Testis (tissue), 3 donors: ENCODE measurements around the gene RAMAC. TPM values are rescaled to one million over a fixed set of nuclear protein-coding genes. Genes with fewer than 3 reads are reported as not detected.

Experiments
- DNase-seq: peaks from one replicate; pipeline ENCODE4 v3.0.0-alpha.2; 2019
- H3K27ac ChIP-seq, 2 donors: fragments of 200-600 bp; sonication (generic); one replicate each; pipeline ENCODE4 v1.5.1; 2019
- H3K27me3 ChIP-seq: fragments of 200-600 bp; sonication (generic); one replicate; pipeline ENCODE4 v1.5.1; 2019
- H3K36me3 ChIP-seq: fragments of 200-600 bp; sonication (generic); one replicate; pipeline ENCODE4 v1.5.1; 2017; ENCODE audit warnings: low read depth; ENCODE audit errors: missing control alignments
- H3K4me1 ChIP-seq: fragments of 200-600 bp; sonication (generic); one replicate; pipeline ENCODE4 v1.5.1; 2019
- H3K4me3 ChIP-seq, 2 donors: fragments of 200-600 bp; sonication (generic); one replicate each; pipeline ENCODE4 v1.5.1; 2017 to 2019
- H3K9me3 ChIP-seq: fragments of 200-600 bp; sonication (generic); one replicate; pipeline ENCODE4 v1.5.1; 2017
- CTCF ChIP-seq, 3 experiments: fragments of 450-650 bp in 2 of 3; fragments of 200-600 bp in 1 of 3; sonication (generic) in 1 of 3; IDR thresholded peaks; one replicate each; pipeline ENCODE4 v1.5.1; 2016 to 2019; ENCODE audit warnings: antibody characterized with exemption in 3 of 3, mild to moderate bottlenecking in 2 of 3, moderate library complexity in 1 of 3
- POLR2A ChIP-seq: fragments of 450-650 bp; IDR thresholded peaks from one replicate; pipeline ENCODE4 v1.6.1; 2017; ENCODE audit warnings: antibody characterized with exemption, mild to moderate bottlenecking, moderate library complexity
- WGBS, 2 donors: methylation state at CpG; one replicate each; pipeline ENCODE4 v1.1.5; 2018; 5-methylcytosine and 5-hydroxymethylcytosine counted together
- intact Hi-C: fragments of 100-400 bp; cut with DNase I; formaldehyde crosslinking; loops from one replicate; pipeline ENCODE4 v1.15.1; 2023; ENCODE audit warnings: low total_unique reads
- polyA plus RNA-seq: library from polyadenylated mRNA; stranded (reverse); fragments of 350-450 nt; fragmentation: Illumina TruSeq; extraction: RNeasy Lipid Tissue Mini Kit (QIAGEN cat#74804); gene quantifications from one replicate; pipeline ENCODE4 v1.2.3, GENCODE V29; 2014; ENCODE audit warnings: low read depth, low replicate concordance; ENCODE audit not compliant: insufficient read depth
- total RNA-seq, 2 donors: library from RNA; depleted of rRNA; stranded (reverse); fragments of >200 nt; gene quantifications; one replicate each; pipeline ENCODE4 v1.2.3, GENCODE V29; 2016

The RAMAC gene
- total and polyA plus RNA-seq, 3 donors from 2014 or later = 21.2 to 33.5 (median 26.9) TPM

GRCh38 chr15:82943176-82943575 is 42.8 kb upstream of the RAMAC start:
- Histone ChIP-seq H3K4me3 (no peak overlapping the region), H3K27ac (no peak overlapping the region), H3K4me1 (no peaks in the 10 kb centered on the region), H3K9me3 (no peaks in the 10 kb centered on the region), H3K36me3 (no peaks in the 10 kb centered on the region), H3K27me3 (no peaks in the 10 kb centered on the region)
- DNase-seq = no peak
- intact Hi-C loops = no loop called here
- no peak for TF ChIP-seq CTCF (IDR thresholded peaks at IDR 0.05)
- no peak for TF ChIP-seq POLR2A
- 65 to 88% methylated on average over 3 of the region's 3 CpGs for WGBS, 2 donors

- Histone ChIP-seq H3K4me3 (no peak overlapping the region), H3K9me3 (no peaks in the 10 kb centered on the region), H3K4me1 (no peaks in the 10 kb centered on the region), H3K27me3 (no peaks in the 10 kb centered on the region), H3K27ac (no peak overlapping the region), H3K36me3 (no peaks in the 10 kb centered on the region)
- no peak for DNase-seq
- WGBS, 2 donors = 87 to 92% methylated on average over 5 of the region's 5 CpGs
- intact Hi-C loops = no loop called here
- TF ChIP-seq CTCF (IDR thresholded peaks at IDR 0.05) = no peak
- no peak for TF ChIP-seq POLR2A
Measured at GRCh38 chr15:82944056-82944455, 42.0 kb upstream of the RAMAC start.

- TF ChIP-seq POLR2A (no peak), CTCF (IDR thresholded peaks at IDR 0.05) (no peak)
- H3K27ac ChIP-seq = no peak overlapping the region
- no peak overlapping the region for H3K4me3 ChIP-seq
- intact Hi-C loops = no loop called here
- no peak for DNase-seq
- H3K4me1 ChIP-seq = no peaks in the 10 kb centered on the region
- no peaks in the 10 kb centered on the region for H3K27me3 ChIP-seq
- WGBS, 2 donors = 66 to 79% methylated on average over 5 of the region's 5 CpGs
- no peaks in the 10 kb centered on the region for H3K36me3 ChIP-seq
- no peaks in the 10 kb centered on the region for H3K9me3 ChIP-seq
Measured at GRCh38 chr15:82944821-82945220, 41.2 kb upstream of the RAMAC start.

GRCh38 chr15:82945326-82945725 is 40.7 kb upstream of the RAMAC start:
- 89 to 90% methylated on average over 5 of the region's 5 CpGs for WGBS, 2 donors
- Histone ChIP-seq H3K27ac (no peak overlapping the region), H3K4me1 (no peaks in the 10 kb centered on the region), H3K27me3 (no peaks in the 10 kb centered on the region), H3K9me3 (no peaks in the 10 kb centered on the region), H3K4me3 (no peak overlapping the region), H3K36me3 (no peaks in the 10 kb centered on the region)
- intact Hi-C loops = no loop called here
- TF ChIP-seq CTCF (IDR thresholded peaks at IDR 0.05) (no peak), POLR2A (no peak)
- DNase-seq = no peak

- Histone ChIP-seq H3K36me3 (no peaks in the 10 kb centered on the region), H3K27ac (no peak overlapping the region), H3K27me3 (no peaks in the 10 kb centered on the region), H3K4me3 (no peak overlapping the region), H3K9me3 (no peaks in the 10 kb centered on the region), H3K4me1 (no peaks in the 10 kb centered on the region)
- 87 to 89% methylated on average over 8 of the region's 8 CpGs for WGBS, 2 donors
- DNase-seq = no peak
- intact Hi-C loops = no loop called here
- TF ChIP-seq POLR2A (no peak), CTCF (IDR thresholded peaks at IDR 0.05) (no peak)
Measured at GRCh38 chr15:82946155-82946701, 39.8 kb upstream of the RAMAC start.
